ENCODE results near the gene LIX1L.
A peak's percentile ranks its signal among the peaks of the same experiment; 100 is the strongest.

LIX1L gene

GRCh38 chr1:145917595-145917994, 40.2 kb downstream of the LIX1L start:
- Histone ChIP-seq H3K4me1 (no peaks in the 10 kb centered on the region), H3K9ac (no peak overlapping the region), H3K9me3 (ENCODE audit: control insufficient read depth, low read length) (no peaks in the 10 kb centered on the region), H2AFZ (no peak overlapping the region), H3K79me2 (no peaks in the 10 kb centered on the region), H3K4me3 (ENCODE audit: low read depth, low read length) (peak overlapping the region; percentile 76), H3K4me2 (ENCODE audit: low read length) (peak overlapping the region; percentile 88), H3K27me3 (ENCODE audit: control insufficient read depth, insufficient read depth, low read length) (no peaks in the 10 kb centered on the region), H3K36me3 (ENCODE audit: control insufficient read depth, insufficient read depth, low read length) (no peaks in the 10 kb centered on the region), H3K27ac (peak overlapping the region; percentile 92)
- no peak for TF ChIP-seq CTCF (IDR thresholded peaks at IDR 0.05)

GRCh38 chr1:145916745-145917144, 41.1 kb downstream of the LIX1L start:
- Histone ChIP-seq H3K9ac (no peak overlapping the region), H3K9me3 (ENCODE audit: control insufficient read depth, low read length) (no peaks in the 10 kb centered on the region), H3K4me3 (ENCODE audit: low read depth, low read length) (no peak overlapping the region), H2AFZ (no peak overlapping the region), H3K4me2 (ENCODE audit: low read length) (no peak overlapping the region), H3K36me3 (ENCODE audit: control insufficient read depth, insufficient read depth, low read length) (no peaks in the 10 kb centered on the region), H3K79me2 (no peaks in the 10 kb centered on the region), H3K27me3 (ENCODE audit: control insufficient read depth, insufficient read depth, low read length) (no peaks in the 10 kb centered on the region), H3K27ac (no peak overlapping the region), H3K4me1 (no peaks in the 10 kb centered on the region)
- no peak for TF ChIP-seq CTCF (IDR thresholded peaks at IDR 0.05)

- Histone ChIP-seq H3K4me1 (peaks cover 2% of the 10 kb centered on the region), H2AFZ (no peak overlapping the region), H3K9me3 (ENCODE audit: control insufficient read depth, low read length) (no peaks in the 10 kb centered on the region), H3K36me3 (ENCODE audit: control insufficient read depth, insufficient read depth, low read length) (no peaks in the 10 kb centered on the region), H3K9ac (no peak overlapping the region), H3K27ac (no peak overlapping the region), H3K79me2 (no peaks in the 10 kb centered on the region), H3K4me3 (ENCODE audit: low read depth, low read length) (no peak overlapping the region), H3K27me3 (ENCODE audit: control insufficient read depth, insufficient read depth, low read length) (no peaks in the 10 kb centered on the region), H3K4me2 (ENCODE audit: low read length) (no peak overlapping the region)
- no peak for TF ChIP-seq CTCF (IDR thresholded peaks at IDR 0.05)
Observed at GRCh38 chr1:145912128-145912641, 45.6 kb downstream of the LIX1L start.

GRCh38 chr1:145908653-145909052, 49.2 kb downstream of the LIX1L start:
- Histone ChIP-seq H3K4me1 (peaks cover 2% of the 10 kb centered on the region), H3K9me3 (ENCODE audit: control insufficient read depth, low read length) (no peaks in the 10 kb centered on the region), H3K79me2 (no peaks in the 10 kb centered on the region), H2AFZ (no peak overlapping the region), H3K27me3 (ENCODE audit: control insufficient read depth, insufficient read depth, low read length) (no peaks in the 10 kb centered on the region), H3K4me3 (ENCODE audit: low read depth, low read length) (no peak overlapping the region), H3K36me3 (ENCODE audit: control insufficient read depth, insufficient read depth, low read length) (no peaks in the 10 kb centered on the region), H3K9ac (no peak overlapping the region), H3K4me2 (ENCODE audit: low read length) (no peak overlapping the region), H3K27ac (no peak overlapping the region)
- no peak for TF ChIP-seq CTCF (IDR thresholded peaks at IDR 0.05)

GRCh38 chr1:145906954-145907753, 50.7 kb downstream of the LIX1L start:
- Histone ChIP-seq H3K27me3 (ENCODE audit: control insufficient read depth, insufficient read depth, low read length) (no peaks in the 10 kb centered on the region), H3K9ac (no peak overlapping the region), H3K27ac (no peak overlapping the region), H3K36me3 (ENCODE audit: control insufficient read depth, insufficient read depth, low read length) (no peaks in the 10 kb centered on the region), H3K4me2 (ENCODE audit: low read length) (no peak overlapping the region), H3K79me2 (no peaks in the 10 kb centered on the region), H3K9me3 (ENCODE audit: control insufficient read depth, low read length) (no peaks in the 10 kb centered on the region), H3K4me3 (ENCODE audit: low read depth, low read length) (no peak overlapping the region), H2AFZ (no peak overlapping the region), H3K4me1 (peaks cover 2% of the 10 kb centered on the region)
- no peak for TF ChIP-seq CTCF (IDR thresholded peaks at IDR 0.05)
